ENCODE results near the gene REC8. TPM values are rescaled to one million over a fixed set of nuclear protein-coding genes. Genes with fewer than 3 reads are reported as not detected.

Gene REC8
- total and polyA plus RNA-seq, 2 of the 13 experiments (the other 11 are each of a cell fraction or from before 2014, with no cell fraction given): 3.4 to 14.7 TPM

DNA sequence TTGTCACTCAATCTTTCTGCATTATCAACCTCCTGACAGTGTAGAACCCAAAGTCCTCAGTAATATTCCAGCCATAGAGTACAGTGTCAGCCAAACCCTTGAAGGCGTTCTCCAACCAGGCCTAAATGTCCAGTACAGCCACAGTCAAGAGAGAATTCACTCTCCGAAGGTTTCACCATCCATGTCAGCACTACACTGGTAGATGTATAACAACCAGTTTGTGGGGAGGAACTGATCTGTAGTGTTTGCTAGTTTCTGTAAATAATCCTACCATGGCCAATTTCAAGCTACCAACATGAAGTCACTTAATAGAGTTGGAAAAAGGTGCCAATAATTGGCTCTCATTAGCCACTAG lies 44.4 kb downstream of the REC8 start (continued):
- TF ChIP-seq FLYWCH1 (CRISPR knock-in tag; IDR thresholded peaks at IDR 0.05): peak; percentile 90; the same call in 1 of the 2 replicates
- no peak for TF ChIP-seq SMYD3 (CRISPR knock-in tag; IDR thresholded peaks at IDR 0.05)
- no peak for TF ChIP-seq MED13 (CRISPR knock-in tag; IDR thresholded peaks at IDR 0.05)
- no peak for TF ChIP-seq ZNF251 (CRISPR knock-in tag; IDR thresholded peaks at IDR 0.05)
- no peak for TF ChIP-seq KAT2B (IDR thresholded peaks at IDR 0.05; ENCODE audit: borderline replicate concordance, low read depth, low read length)
- TF ChIP-seq, protein P1, sequence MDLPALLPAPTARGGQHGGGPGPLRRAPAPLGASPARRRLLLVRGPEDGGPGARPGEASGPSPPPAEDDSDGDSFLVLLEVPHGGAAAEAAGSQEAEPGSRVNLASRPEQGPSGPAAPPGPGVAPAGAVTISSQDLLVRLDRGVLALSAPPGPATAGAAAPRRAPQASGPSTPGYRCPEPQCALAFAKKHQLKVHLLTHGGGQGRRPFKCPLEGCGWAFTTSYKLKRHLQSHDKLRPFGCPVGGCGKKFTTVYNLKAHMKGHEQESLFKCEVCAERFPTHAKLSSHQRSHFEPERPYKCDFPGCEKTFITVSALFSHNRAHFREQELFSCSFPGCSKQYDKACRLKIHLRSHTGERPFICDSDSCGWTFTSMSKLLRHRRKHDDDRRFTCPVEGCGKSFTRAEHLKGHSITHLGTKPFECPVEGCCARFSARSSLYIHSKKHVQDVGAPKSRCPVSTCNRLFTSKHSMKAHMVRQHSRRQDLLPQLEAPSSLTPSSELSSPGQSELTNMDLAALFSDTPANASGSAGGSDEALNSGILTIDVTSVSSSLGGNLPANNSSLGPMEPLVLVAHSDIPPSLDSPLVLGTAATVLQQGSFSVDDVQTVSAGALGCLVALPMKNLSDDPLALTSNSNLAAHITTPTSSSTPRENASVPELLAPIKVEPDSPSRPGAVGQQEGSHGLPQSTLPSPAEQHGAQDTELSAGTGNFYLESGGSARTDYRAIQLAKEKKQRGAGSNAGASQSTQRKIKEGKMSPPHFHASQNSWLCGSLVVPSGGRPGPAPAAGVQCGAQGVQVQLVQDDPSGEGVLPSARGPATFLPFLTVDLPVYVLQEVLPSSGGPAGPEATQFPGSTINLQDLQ (CRISPR knock-in tag; IDR thresholded peaks at IDR 0.05): no peak
- TF ChIP-seq, protein P2, sequence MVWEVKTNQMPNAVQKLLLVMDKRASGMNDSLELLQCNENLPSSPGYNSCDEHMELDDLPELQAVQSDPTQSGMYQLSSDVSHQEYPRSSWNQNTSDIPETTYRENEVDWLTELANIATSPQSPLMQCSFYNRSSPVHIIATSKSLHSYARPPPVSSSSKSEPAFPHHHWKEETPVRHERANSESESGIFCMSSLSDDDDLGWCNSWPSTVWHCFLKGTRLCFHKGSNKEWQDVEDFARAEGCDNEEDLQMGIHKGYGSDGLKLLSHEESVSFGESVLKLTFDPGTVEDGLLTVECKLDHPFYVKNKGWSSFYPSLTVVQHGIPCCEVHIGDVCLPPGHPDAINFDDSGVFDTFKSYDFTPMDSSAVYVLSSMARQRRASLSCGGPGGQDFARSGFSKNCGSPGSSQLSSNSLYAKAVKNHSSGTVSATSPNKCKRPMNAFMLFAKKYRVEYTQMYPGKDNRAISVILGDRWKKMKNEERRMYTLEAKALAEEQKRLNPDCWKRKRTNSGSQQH (CRISPR knock-in tag; IDR thresholded peaks at IDR 0.05; ENCODE audit: low read depth): no peak
- TF ChIP-seq, protein P3, sequence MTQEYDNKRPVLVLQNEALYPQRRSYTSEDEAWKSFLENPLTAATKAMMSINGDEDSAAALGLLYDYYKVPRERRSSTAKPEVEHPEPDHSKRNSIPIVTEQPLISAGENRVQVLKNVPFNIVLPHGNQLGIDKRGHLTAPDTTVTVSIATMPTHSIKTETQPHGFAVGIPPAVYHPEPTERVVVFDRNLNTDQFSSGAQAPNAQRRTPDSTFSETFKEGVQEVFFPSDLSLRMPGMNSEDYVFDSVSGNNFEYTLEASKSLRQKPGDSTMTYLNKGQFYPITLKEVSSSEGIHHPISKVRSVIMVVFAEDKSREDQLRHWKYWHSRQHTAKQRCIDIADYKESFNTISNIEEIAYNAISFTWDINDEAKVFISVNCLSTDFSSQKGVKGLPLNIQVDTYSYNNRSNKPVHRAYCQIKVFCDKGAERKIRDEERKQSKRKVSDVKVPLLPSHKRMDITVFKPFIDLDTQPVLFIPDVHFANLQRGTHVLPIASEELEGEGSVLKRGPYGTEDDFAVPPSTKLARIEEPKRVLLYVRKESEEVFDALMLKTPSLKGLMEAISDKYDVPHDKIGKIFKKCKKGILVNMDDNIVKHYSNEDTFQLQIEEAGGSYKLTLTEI (CRISPR knock-in tag; conservative IDR thresholded peaks at IDR 0.05): no peak
- no peak for TF ChIP-seq ZNF354B (CRISPR knock-in tag; IDR thresholded peaks at IDR 0.05)
- no peak for TF ChIP-seq ZNF264 (CRISPR knock-in tag; IDR thresholded peaks at IDR 0.05)
- no peak for TF ChIP-seq JARID2 (CRISPR knock-in tag; IDR thresholded peaks at IDR 0.05; ENCODE audit: insufficient replicate concordance)
- TF ChIP-seq ZNF775 (CRISPR knock-in tag; IDR thresholded peaks at IDR 0.05; ENCODE audit: borderline replicate concordance): no peak
- no peak for TF ChIP-seq ZNF337 (CRISPR knock-in tag; IDR thresholded peaks at IDR 0.05; ENCODE audit: borderline replicate concordance, low read depth)
- TF ChIP-seq DNMT1 (CRISPR knock-in tag; IDR thresholded peaks at IDR 0.05): no peak
- 0 out of 2 replicates have a peak, but pooled peaks have one; percentile 2 for TF ChIP-seq ONECUT2 (CRISPR knock-in tag; IDR thresholded peaks at IDR 0.05)
- no peak for TF ChIP-seq ZNF644 (CRISPR knock-in tag; IDR thresholded peaks at IDR 0.05; ENCODE audit: low read depth)
- TF ChIP-seq SP140L (CRISPR knock-in tag; IDR thresholded peaks at IDR 0.05; ENCODE audit: borderline replicate concordance): no peak
- TF ChIP-seq DPF2 (CRISPR knock-in tag; IDR thresholded peaks at IDR 0.05; ENCODE audit: borderline replicate concordance, low read depth): no peak
- TF ChIP-seq, protein P4, sequence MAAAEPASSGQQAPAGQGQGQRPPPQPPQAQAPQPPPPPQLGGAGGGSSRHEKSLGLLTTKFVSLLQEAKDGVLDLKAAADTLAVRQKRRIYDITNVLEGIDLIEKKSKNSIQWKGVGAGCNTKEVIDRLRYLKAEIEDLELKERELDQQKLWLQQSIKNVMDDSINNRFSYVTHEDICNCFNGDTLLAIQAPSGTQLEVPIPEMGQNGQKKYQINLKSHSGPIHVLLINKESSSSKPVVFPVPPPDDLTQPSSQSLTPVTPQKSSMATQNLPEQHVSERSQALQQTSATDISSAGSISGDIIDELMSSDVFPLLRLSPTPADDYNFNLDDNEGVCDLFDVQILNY (CRISPR knock-in tag; conservative IDR thresholded peaks at IDR 0.05): no peak
- TF ChIP-seq ZFP41 (CRISPR knock-in tag; IDR thresholded peaks at IDR 0.05; ENCODE audit: borderline replicate concordance): no peak
- no peak for TF ChIP-seq GZF1 (CRISPR knock-in tag; IDR thresholded peaks at IDR 0.05)
- TF ChIP-seq RCOR2 (CRISPR knock-in tag; IDR thresholded peaks at IDR 0.05): no peak
- TF ChIP-seq, protein P5, sequence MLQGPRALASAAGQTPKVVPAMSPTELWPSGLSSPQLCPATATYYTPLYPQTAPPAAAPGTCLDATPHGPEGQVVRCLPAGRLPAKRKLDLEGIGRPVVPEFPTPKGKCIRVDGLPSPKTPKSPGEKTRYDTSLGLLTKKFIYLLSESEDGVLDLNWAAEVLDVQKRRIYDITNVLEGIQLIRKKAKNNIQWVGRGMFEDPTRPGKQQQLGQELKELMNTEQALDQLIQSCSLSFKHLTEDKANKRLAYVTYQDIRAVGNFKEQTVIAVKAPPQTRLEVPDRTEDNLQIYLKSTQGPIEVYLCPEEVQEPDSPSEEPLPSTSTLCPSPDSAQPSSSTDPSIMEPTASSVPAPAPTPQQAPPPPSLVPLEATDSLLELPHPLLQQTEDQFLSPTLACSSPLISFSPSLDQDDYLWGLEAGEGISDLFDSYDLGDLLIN (CRISPR knock-in tag; IDR thresholded peaks at IDR 0.05; ENCODE audit: borderline replicate concordance): no peak
- TF ChIP-seq PCBP1 (IDR thresholded peaks at IDR 0.05; ENCODE audit: borderline replicate concordance, low read depth, low read length): no peak
- no peak for TF ChIP-seq THAP11 (CRISPR knock-in tag; IDR thresholded peaks at IDR 0.05)

Data from HepG2 (cell line).